ENCODE measurements around the gene HCAR3. TPM values are rescaled to one million over a fixed set of nuclear protein-coding genes. Genes with fewer than 3 reads are reported as not detected.

The HCAR3 gene
- polyA plus RNA-seq, 1 of the 3 experiments (the other 2 are of a cell fraction), result not detected

DNA sequence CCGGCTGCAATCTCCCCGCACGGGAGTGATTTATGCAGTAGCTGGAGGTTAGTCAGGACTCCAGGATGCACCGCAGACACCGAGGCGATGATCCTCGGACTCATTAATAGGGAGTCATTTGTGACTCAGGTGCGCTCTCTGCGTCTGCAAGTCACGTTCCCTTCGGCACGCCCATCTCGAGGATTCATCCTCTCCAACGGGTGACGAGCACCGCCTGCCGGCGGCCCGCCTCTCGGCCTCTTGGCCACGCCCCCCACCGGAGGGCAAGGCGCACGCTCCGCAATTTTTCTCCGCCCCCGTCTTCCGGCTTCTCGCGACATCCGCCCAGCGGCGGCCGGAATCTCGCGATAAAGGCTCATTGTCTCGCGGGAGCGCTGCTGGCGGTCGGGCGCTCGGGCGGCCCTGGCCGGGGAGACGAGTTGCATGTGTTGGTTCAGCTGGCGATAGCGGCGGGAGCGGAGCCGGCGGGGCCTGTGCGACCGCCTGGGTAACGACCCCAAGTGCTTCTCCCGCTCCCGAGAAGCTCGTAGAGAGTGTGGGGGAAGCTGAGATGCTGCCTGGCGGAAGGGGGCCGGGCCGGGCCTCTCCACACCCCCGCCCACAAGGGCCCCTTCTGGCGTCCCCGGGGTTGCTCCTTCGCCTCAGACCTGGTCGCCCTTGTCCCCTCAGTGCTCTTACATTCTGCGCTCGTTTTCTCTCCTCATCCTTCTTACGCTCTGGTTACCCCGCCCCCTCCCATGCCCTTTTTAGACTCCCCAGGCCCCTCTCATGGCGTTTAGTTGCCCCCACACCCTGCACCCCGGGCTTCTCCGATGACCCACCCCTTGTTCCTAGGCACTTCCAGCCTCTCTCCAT lies 36.1 kb upstream of the HCAR3 start, which contains the start of gene DENR:
TSS of gene DENR (plus strand) at position 361 of the 855 bp plus-strand sequence. CDS start 878 bp downstream, outside the sequence.
- peaks cover 34 to 38% of the 10 kb centered on the region in 2 experiments for H3K36me3 ChIP-seq (replicated peaks in 1 of 2; ENCODE audit: control insufficient read depth in 1 of 2, insufficient read depth in 2 of 2, low read length in 1 of 2)
- H3K27ac ChIP-seq (ENCODE audit: low read depth in 2 of 2, low read length in 1 of 2), result peak within 1 kb of the TSS; percentile 72 to 85
- H3K9ac ChIP-seq, result peak within 1 kb of the TSS; percentile 83
- no peaks in the 10 kb centered on the region for H3F3A ChIP-seq (replicated peaks; ENCODE audit: insufficient read depth)
- peaks cover 49% of the 10 kb centered on the region for H3K79me2 ChIP-seq (ENCODE audit: insufficient read depth)
- H3K4me2 ChIP-seq, result peak within 1 kb of the TSS; percentile 87
- peaks cover 12 to 13% of the 10 kb centered on the region in 2 experiments; a peak in 3 of 4 replicates for H3K4me1 ChIP-seq (ENCODE audit: control insufficient read depth in 1 of 2, insufficient read depth in 2 of 2, low read depth in 1 of 2, low read length in 1 of 2)
- peak within 1 kb of the TSS; percentile 84 to 91 for H3K4me3 ChIP-seq (ENCODE audit: low read depth in 2 of 2, low read length in 1 of 2)
- H4K20me1 ChIP-seq (ENCODE audit: insufficient read depth), result no peaks in the 10 kb centered on the region
- WGBS (ENCODE audit: low lambda C conversion rate), result under 1% methylated on average over 48 of the region's 73 CpGs
- H3K9me2 ChIP-seq, result no peaks in the 10 kb centered on the region
- DNase-seq, result peak; percentile 96
- no peaks in the 10 kb centered on the region for H3K9me3 ChIP-seq
- no peaks in the 10 kb centered on the region for H3K27me3 ChIP-seq (ENCODE audit: insufficient read depth)
- H2AFZ ChIP-seq (ENCODE audit: low read depth), result peak within 1 kb of the TSS; percentile 79
- ChIA-PET POLR2A (no interaction called here), CTCF (interaction anchor here (0.7 to 2.6 kb wide), 9 partner anchors 9 to 329 kb away, joined by 3 to 15 read pairs (median 3); no protein-coding TSS in a partner anchor)
- TF ChIP-seq, protein P1, sequence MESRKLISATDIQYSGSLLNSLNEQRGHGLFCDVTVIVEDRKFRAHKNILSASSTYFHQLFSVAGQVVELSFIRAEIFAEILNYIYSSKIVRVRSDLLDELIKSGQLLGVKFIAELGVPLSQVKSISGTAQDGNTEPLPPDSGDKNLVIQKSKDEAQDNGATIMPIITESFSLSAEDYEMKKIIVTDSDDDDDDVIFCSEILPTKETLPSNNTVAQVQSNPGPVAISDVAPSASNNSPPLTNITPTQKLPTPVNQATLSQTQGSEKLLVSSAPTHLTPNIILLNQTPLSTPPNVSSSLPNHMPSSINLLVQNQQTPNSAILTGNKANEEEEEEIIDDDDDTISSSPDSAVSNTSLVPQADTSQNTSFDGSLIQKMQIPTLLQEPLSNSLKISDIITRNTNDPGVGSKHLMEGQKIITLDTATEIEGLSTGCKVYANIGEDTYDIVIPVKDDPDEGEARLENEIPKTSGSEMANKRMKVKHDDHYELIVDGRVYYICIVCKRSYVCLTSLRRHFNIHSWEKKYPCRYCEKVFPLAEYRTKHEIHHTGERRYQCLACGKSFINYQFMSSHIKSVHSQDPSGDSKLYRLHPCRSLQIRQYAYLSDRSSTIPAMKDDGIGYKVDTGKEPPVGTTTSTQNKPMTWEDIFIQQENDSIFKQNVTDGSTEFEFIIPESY (IDR thresholded peaks at IDR 0.05; ENCODE audit: borderline replicate concordance, low read depth), result peak; percentile 100
- TF ChIP-seq GATA2 (CRISPR knock-in tag; IDR thresholded peaks at IDR 0.05), result no peak
- no peak for TF ChIP-seq RFX5 (IDR thresholded peaks at IDR 0.05; ENCODE audit: low read length)
- TF ChIP-seq RCOR1 (IDR thresholded peaks at IDR 0.05; ENCODE audit: low read length), result peak; percentile 58
- no peak for TF ChIP-seq NFIC (IDR thresholded peaks at IDR 0.05; ENCODE audit: borderline replicate concordance)
- TF ChIP-seq FOXM1 (IDR thresholded peaks at IDR 0.05; ENCODE audit: low read depth), result no peak
- TF ChIP-seq TEAD4 (IDR thresholded peaks at IDR 0.05; ENCODE audit: borderline replicate concordance, insufficient read depth), result no peak
- peak; percentile 100 for TF ChIP-seq CHD2 (IDR thresholded peaks at IDR 0.05; ENCODE audit: low read length, partially characterized antibody)
- TF ChIP-seq YY1 (IDR thresholded peaks at IDR 0.05; ENCODE audit: low read depth), result peak; percentile 45; the same call in 1 of the 2 replicates
- TF ChIP-seq MEF2A (IDR thresholded peaks at IDR 0.05; ENCODE audit: borderline replicate concordance, low read depth), result no peak
- TF ChIP-seq TCF12 (IDR thresholded peaks at IDR 0.05), result no peak; the same call in 1 of the 2 replicates
- peak; percentile 87 for TF ChIP-seq ELF1 (IDR thresholded peaks at IDR 0.05)
- TF ChIP-seq NRF1 (IDR thresholded peaks at IDR 0.05; ENCODE audit: low read depth, low read length), result peak; percentile 43; the same call in 1 of the 2 replicates
- peak; percentile 92 for TF ChIP-seq MXI1 (IDR thresholded peaks at IDR 0.05; ENCODE audit: low read depth, low read length)
- TF ChIP-seq EP300 (IDR thresholded peaks at IDR 0.05; ENCODE audit: borderline replicate concordance in 1 of 2, low read depth in 1 of 2, low read length in 1 of 2), result peak in 1 of 2 experiments; percentile 25; a peak in 1 of 4 replicates
- peak; percentile 81 for TF ChIP-seq RAD21 (IDR thresholded peaks at IDR 0.05; ENCODE audit: low read length)
- TF ChIP-seq RXRA (IDR thresholded peaks at IDR 0.05; ENCODE audit: borderline replicate concordance, low read depth), result no peak
- TF ChIP-seq SMC3 (IDR thresholded peaks at IDR 0.05; ENCODE audit: low read depth, low read length), result peak; percentile 79
- TF ChIP-seq, protein P2, sequence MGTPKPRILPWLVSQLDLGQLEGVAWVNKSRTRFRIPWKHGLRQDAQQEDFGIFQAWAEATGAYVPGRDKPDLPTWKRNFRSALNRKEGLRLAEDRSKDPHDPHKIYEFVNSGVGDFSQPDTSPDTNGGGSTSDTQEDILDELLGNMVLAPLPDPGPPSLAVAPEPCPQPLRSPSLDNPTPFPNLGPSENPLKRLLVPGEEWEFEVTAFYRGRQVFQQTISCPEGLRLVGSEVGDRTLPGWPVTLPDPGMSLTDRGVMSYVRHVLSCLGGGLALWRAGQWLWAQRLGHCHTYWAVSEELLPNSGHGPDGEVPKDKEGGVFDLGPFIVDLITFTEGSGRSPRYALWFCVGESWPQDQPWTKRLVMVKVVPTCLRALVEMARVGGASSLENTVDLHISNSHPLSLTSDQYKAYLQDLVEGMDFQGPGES (IDR thresholded peaks at IDR 0.05; ENCODE audit: low read depth, low read length), result no peak
- TF ChIP-seq FOXJ3 (CRISPR knock-in tag; IDR thresholded peaks at IDR 0.05), result no peak
- TF ChIP-seq EZH2phosphoT487 (IDR thresholded peaks at IDR 0.05; ENCODE audit: borderline replicate concordance, low read depth), result no peak
- TF ChIP-seq, protein P3, sequence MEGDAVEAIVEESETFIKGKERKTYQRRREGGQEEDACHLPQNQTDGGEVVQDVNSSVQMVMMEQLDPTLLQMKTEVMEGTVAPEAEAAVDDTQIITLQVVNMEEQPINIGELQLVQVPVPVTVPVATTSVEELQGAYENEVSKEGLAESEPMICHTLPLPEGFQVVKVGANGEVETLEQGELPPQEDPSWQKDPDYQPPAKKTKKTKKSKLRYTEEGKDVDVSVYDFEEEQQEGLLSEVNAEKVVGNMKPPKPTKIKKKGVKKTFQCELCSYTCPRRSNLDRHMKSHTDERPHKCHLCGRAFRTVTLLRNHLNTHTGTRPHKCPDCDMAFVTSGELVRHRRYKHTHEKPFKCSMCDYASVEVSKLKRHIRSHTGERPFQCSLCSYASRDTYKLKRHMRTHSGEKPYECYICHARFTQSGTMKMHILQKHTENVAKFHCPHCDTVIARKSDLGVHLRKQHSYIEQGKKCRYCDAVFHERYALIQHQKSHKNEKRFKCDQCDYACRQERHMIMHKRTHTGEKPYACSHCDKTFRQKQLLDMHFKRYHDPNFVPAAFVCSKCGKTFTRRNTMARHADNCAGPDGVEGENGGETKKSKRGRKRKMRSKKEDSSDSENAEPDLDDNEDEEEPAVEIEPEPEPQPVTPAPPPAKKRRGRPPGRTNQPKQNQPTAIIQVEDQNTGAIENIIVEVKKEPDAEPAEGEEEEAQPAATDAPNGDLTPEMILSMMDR (IDR thresholded peaks at IDR 0.05), result peak; percentile 84
- TF ChIP-seq, protein P4, sequence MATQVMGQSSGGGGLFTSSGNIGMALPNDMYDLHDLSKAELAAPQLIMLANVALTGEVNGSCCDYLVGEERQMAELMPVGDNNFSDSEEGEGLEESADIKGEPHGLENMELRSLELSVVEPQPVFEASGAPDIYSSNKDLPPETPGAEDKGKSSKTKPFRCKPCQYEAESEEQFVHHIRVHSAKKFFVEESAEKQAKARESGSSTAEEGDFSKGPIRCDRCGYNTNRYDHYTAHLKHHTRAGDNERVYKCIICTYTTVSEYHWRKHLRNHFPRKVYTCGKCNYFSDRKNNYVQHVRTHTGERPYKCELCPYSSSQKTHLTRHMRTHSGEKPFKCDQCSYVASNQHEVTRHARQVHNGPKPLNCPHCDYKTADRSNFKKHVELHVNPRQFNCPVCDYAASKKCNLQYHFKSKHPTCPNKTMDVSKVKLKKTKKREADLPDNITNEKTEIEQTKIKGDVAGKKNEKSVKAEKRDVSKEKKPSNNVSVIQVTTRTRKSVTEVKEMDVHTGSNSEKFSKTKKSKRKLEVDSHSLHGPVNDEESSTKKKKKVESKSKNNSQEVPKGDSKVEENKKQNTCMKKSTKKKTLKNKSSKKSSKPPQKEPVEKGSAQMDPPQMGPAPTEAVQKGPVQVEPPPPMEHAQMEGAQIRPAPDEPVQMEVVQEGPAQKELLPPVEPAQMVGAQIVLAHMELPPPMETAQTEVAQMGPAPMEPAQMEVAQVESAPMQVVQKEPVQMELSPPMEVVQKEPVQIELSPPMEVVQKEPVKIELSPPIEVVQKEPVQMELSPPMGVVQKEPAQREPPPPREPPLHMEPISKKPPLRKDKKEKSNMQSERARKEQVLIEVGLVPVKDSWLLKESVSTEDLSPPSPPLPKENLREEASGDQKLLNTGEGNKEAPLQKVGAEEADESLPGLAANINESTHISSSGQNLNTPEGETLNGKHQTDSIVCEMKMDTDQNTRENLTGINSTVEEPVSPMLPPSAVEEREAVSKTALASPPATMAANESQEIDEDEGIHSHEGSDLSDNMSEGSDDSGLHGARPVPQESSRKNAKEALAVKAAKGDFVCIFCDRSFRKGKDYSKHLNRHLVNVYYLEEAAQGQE (IDR thresholded peaks at IDR 0.05; ENCODE audit: low read depth, low read length), result no peak
